HCT116 (cell line): ENCODE data around the gene JDP2. TPM values are rescaled to one million over a fixed set of nuclear protein-coding genes. Genes with fewer than 3 reads are reported as not detected.

Experiments
- ATAC-seq: fragments of 200-7000 bp; cut with Tn5 transposase; 2 replicates; pipeline ENCODE4 v1.9.1; 2020; ENCODE audit warnings: mild to moderate bottlenecking, moderate library complexity
- BruUV-seq: library from RNA; stranded (reverse); fragments of 400-500 nt; replicated peaks from 2 replicates; lab custom pipeline; 2021; lab: Mats Ljungman, UMichigan
- CTCF ChIA-PET: fragments of 300-600 bp; sonication (Branson Sonifier 250); formaldehyde crosslinking; loops from one replicate; lab custom pipeline; 2021; ENCODE audit warnings: antibody characterized with exemption; lab: Charles Lee
- POLR2A ChIA-PET: fragments of 300-600, 350-600 bp; sonication (Branson Sonifier 250); formaldehyde crosslinking; loops from one replicate; lab custom pipeline; 2021; ENCODE audit warnings: antibody characterized with exemption; lab: Charles Lee
- RAD21 ChIA-PET, 2 experiments: fragments of 300-600 bp; sonication (Branson Sonifier 250); formaldehyde crosslinking; loops; one replicate each; lab custom pipeline; 2023; ENCODE audit warnings: low total read pairs in 2 of 2; ENCODE audit not compliant: uncharacterized antibody in 2 of 2, unreplicated experiment in 2 of 2, low non-redundant PET in 1 of 2; lab: Charles Lee
- DNase-seq: peaks from one replicate; pipeline ENCODE4 v3.0.0-alpha.2; 2010; ENCODE audit warnings: low read depth, low spot score
- H2AFZ ChIP-seq: fragments of 200-600 bp; shearing (Covaris generic), sonication (generic); 2 replicates; pipeline ENCODE4 v1.6.1; 2017; ENCODE audit warnings: low read depth, mixed run types, mixed read lengths, antibody characterized with exemption, low read length; ENCODE audit not compliant: poor library complexity, severe bottlenecking
- H3K27ac ChIP-seq: 2 replicates; pipeline ENCODE4 v1.5.1; 2012; ENCODE audit warnings: low read depth, low read length
- H3K27me3 ChIP-seq: fragments of 200-600 bp; sonication (generic); 2 replicates; pipeline ENCODE4 v1.6.1; 2016; ENCODE audit warnings: mixed run types, low read length, mixed read lengths; ENCODE audit not compliant: insufficient read depth
- H3K36me3 ChIP-seq, 2 experiments: fragments of 200-500 bp in 1 of 2; fragments of 200-600 bp in 1 of 2; sonication (Bioruptor generic) in 1 of 2; sonication (generic) in 1 of 2; 2 replicates each; pipeline versions ENCODE4 v1.5.1 to v1.6.1; 2014 to 2016; ENCODE audit warnings: low read length in 2 of 2, inconsistent platforms in 1 of 2, mixed read lengths in 1 of 2, mixed run types in 1 of 2; ENCODE audit not compliant: insufficient read depth in 2 of 2, control insufficient read depth in 1 of 2
- H3K4me1 ChIP-seq, 2 experiments: fragments of 200-600 bp in 1 of 2; sonication (generic) in 1 of 2; 2 replicates each; pipeline versions ENCODE4 v1.5.1 to v1.6.1; 2012 to 2017; ENCODE audit warnings: low read length in 2 of 2, inconsistent platforms in 1 of 2, mild to moderate bottlenecking in 1 of 2, mixed read lengths in 1 of 2, mixed run types in 1 of 2, moderate library complexity in 1 of 2; ENCODE audit not compliant: insufficient read depth in 2 of 2, control insufficient read depth in 1 of 2
- H3K4me2 ChIP-seq: fragments of 200-600 bp; sonication (generic); 2 replicates; pipeline ENCODE4 v1.6.1; 2017; ENCODE audit warnings: mixed run types, low read length, mixed read lengths
- H3K4me3 ChIP-seq, 2 experiments: fragments of 200-600 bp in 1 of 2; sonication (generic) in 1 of 2; replicated peaks in 1 of 2; 2 replicates each; pipeline ENCODE4 v1.5.1; 2011 to 2016; ENCODE audit warnings: low read length in 2 of 2, control low read depth in 1 of 2, low read depth in 1 of 2, mild to moderate bottlenecking in 1 of 2, mixed read lengths in 1 of 2, mixed run types in 1 of 2
- H3K79me2 ChIP-seq: fragments of 200-600 bp; sonication (generic); 2 replicates; pipeline ENCODE4 v1.6.1; 2017; ENCODE audit warnings: mild to moderate bottlenecking, mixed run types, low read length, moderate library complexity, mixed read lengths; ENCODE audit not compliant: insufficient read depth
- H3K9ac ChIP-seq: fragments of 200-600 bp; sonication (generic); 2 replicates; pipeline ENCODE4 v1.6.1; 2016; ENCODE audit warnings: low read length, mixed read lengths
- H3K9me2 ChIP-seq: fragments of 200-600 bp; sonication (generic), shearing (Covaris generic); 2 replicates; pipeline ENCODE4 v1.6.1; 2017; ENCODE audit warnings: mixed run types, mild to moderate bottlenecking, moderate library complexity; ENCODE audit not compliant: insufficient read depth
- H3K9me3 ChIP-seq, 2 experiments: fragments of 200-500 bp in 1 of 2; fragments of 200-600 bp in 1 of 2; sonication (Bioruptor generic) in 1 of 2; sonication (generic) in 1 of 2; 2 replicates each; pipeline ENCODE4 v1.6.1; 2014 to 2017; ENCODE audit warnings: low read length in 2 of 2, mixed read lengths in 2 of 2, inconsistent platforms in 1 of 2, low read depth in 1 of 2, mild to moderate bottlenecking in 1 of 2, mixed run types in 1 of 2, moderate library complexity in 1 of 2; ENCODE audit not compliant: control insufficient read depth in 1 of 2, insufficient read depth in 1 of 2
- H4K20me1 ChIP-seq: fragments of 200-600 bp; sonication (generic), shearing (Covaris generic); 2 replicates; pipeline ENCODE4 v1.6.1; 2017; ENCODE audit warnings: mixed run types, mild to moderate bottlenecking, moderate library complexity; ENCODE audit not compliant: insufficient read depth
- CBX3 ChIP-seq: IDR thresholded peaks from 2 replicates; pipeline ENCODE4 v1.6.1; 2012; ENCODE audit warnings: low read depth
- CEBPB ChIP-seq: IDR thresholded peaks from 2 replicates; pipeline ENCODE4 v1.6.1; 2012; ENCODE audit warnings: low read depth
- ELF1 ChIP-seq: IDR thresholded peaks from 2 replicates; pipeline ENCODE4 v1.6.1; 2012; ENCODE audit warnings: low read depth, borderline replicate concordance
- EZH2 ChIP-seq: fragments of 200-600 bp; sonication (generic); IDR thresholded peaks from 2 replicates; pipeline ENCODE4 v1.6.1; 2017; ENCODE audit warnings: antibody characterized with exemption, mixed run types
- EZH2phosphoT487 ChIP-seq: fragments of 200-600 bp; IDR thresholded peaks from 2 replicates; pipeline ENCODE4 v1.6.1; 2018; ENCODE audit warnings: antibody characterized with exemption, borderline replicate concordance
- FOSL1 ChIP-seq: IDR thresholded peaks from 2 replicates; pipeline ENCODE4 v1.6.1; 2012; ENCODE audit warnings: low read depth
- JUND ChIP-seq: IDR thresholded peaks from 2 replicates; pipeline ENCODE4 v1.6.1; 2012
- MAX ChIP-seq: IDR thresholded peaks from 2 replicates; pipeline ENCODE4 v1.6.1; 2012
- REST ChIP-seq: IDR thresholded peaks from 2 replicates; pipeline ENCODE4 v1.6.1; 2012; ENCODE audit warnings: low read depth
- SIN3A ChIP-seq: IDR thresholded peaks from 2 replicates; pipeline ENCODE4 v1.6.1; 2012; ENCODE audit warnings: low read depth
- SP1 ChIP-seq: IDR thresholded peaks from 2 replicates; pipeline ENCODE4 v1.6.1; 2012; ENCODE audit warnings: low read depth
- SRF ChIP-seq: IDR thresholded peaks from 2 replicates; pipeline ENCODE4 v1.6.1; 2012; ENCODE audit warnings: low read depth
- YY1 ChIP-seq: IDR thresholded peaks from 2 replicates; pipeline ENCODE4 v1.6.1; 2011; ENCODE audit warnings: low read length, low read depth, moderate library complexity, mild to moderate bottlenecking; ENCODE audit not compliant: insufficient replicate concordance; ENCODE audit errors: extremely low read depth
- ZBTB33 ChIP-seq: IDR thresholded peaks from 2 replicates; pipeline ENCODE4 v1.6.1; 2011; ENCODE audit warnings: mild to moderate bottlenecking, low read length, moderate library complexity; ENCODE audit not compliant: insufficient replicate concordance; ENCODE audit errors: extremely low read depth
- ZNF274 ChIP-seq: fragments of 200-500 bp; sonication (Bioruptor generic); IDR thresholded peaks from 2 replicates; pipeline ENCODE4 v1.6.1; 2014; ENCODE audit warnings: mild to moderate bottlenecking, low read depth, low read length, inconsistent platforms
- intact Hi-C: fragments of 100-400 bp; cut with micrococcal nuclease; formaldehyde crosslinking; loops from 2 replicates; pipeline ENCODE4 v1.10.0; 2022
- total RNA-seq: library from RNA; stranded (reverse); gene quantifications from one replicate; pipeline ENCODE4 v1.2.1, GENCODE V29; 2021; ENCODE audit not compliant: unreplicated experiment

JDP2 gene
- total RNA-seq, 1 experiment from 2014 or later: 25.4 TPM

GRCh38 chr14:75458305-75458704 lies 30.5 kb downstream of the JDP2 start:
- Histone ChIP-seq H3K9me2 (no peaks in the 10 kb centered on the region), H3K27ac (no peak overlapping the region), H3K9me3 (no peaks in the 10 kb centered on the region), H3K27me3 (no peaks in the 10 kb centered on the region), H3K9ac (no peak overlapping the region), H4K20me1 (no peaks in the 10 kb centered on the region), H2AFZ (no peak overlapping the region), H3K4me2 (no peak overlapping the region), H3K36me3 (no peaks in the 10 kb centered on the region), H3K4me1 (peaks cover 0 to 5% of the 10 kb centered on the region in 2 experiments; a peak in 2 of 4 replicates), H3K4me3 (no peak overlapping the region), H3K79me2 (no peaks in the 10 kb centered on the region)
- DNase-seq (no peak), ATAC-seq (no peak)
- POLR2A ChIA-PET: no interaction called here
- BruUV-seq: no TSS peak
- RAD21 ChIA-PET: no interaction called here
- CTCF ChIA-PET: no interaction called here
- intact Hi-C loops: no loop called here
- TF ChIP-seq ELF1 (no peak), JUND (no peak), EZH2 (no peak), CBX3 (no peak), SP1 (no peak), ZNF274 (no peak), ZBTB33 (no peak), SRF (no peak), CEBPB (no peak), YY1 (no peak), FOSL1 (no peak), EZH2phosphoT487 (no peak), SIN3A (no peak), REST (no peak), MAX (no peak)
- TF ChIP-seq, all 23 proteins: peak for 0
